Thyroid gland (tissue), 4 donors: ENCODE results near the gene EMID1. TPM values are rescaled to one million over a fixed set of nuclear protein-coding genes. Genes with fewer than 3 reads are reported as not detected.

Experiments used
- DNase-seq, 2 donors: peaks; one replicate each; pipeline ENCODE4 v3.0.0-alpha.2; 2019
- H3K27ac ChIP-seq, 3 donors: fragments of 200-600 bp; sonication (generic); 1 replicate in 2 of 3; 2 replicates in 1 of 3; pipeline ENCODE4 v1.5.1; 2016 to 2019; ENCODE audit warnings: mild to moderate bottlenecking in 1 of 3, moderate library complexity in 1 of 3
- H3K27me3 ChIP-seq: fragments of 200-600 bp; sonication (generic); one replicate; pipeline ENCODE4 v1.5.1; 2019
- H3K36me3 ChIP-seq, 2 donors: fragments of 200-600 bp; sonication (generic); one replicate each; pipeline ENCODE4 v1.5.1; 2016 to 2019
- H3K4me1 ChIP-seq, 2 donors: fragments of 200-600 bp; sonication (generic); one replicate each; pipeline ENCODE4 v1.5.1; 2017 to 2019
- H3K4me3 ChIP-seq, 3 donors: fragments of 200-600 bp; sonication (generic); replicated peaks in 1 of 3; 1 replicate in 2 of 3; 2 replicates in 1 of 3; pipeline ENCODE4 v1.5.1; 2016; ENCODE audit warnings: mild to moderate bottlenecking in 1 of 3
- H3K9me3 ChIP-seq: fragments of 200-600 bp; sonication (generic); one replicate; pipeline ENCODE4 v1.5.1; 2017
- POLR2A ChIP-seq, 2 donors: fragments of 450-650 bp; IDR thresholded peaks; one replicate each; pipeline ENCODE4 v1.6.1; 2017; ENCODE audit warnings: antibody characterized with exemption in 2 of 2, mild to moderate bottlenecking in 2 of 2, moderate library complexity in 1 of 2
- WGBS, 2 donors: methylation state at CpG; one replicate each; pipeline ENCODE4 v1.1.5; 2017; 5-methylcytosine and 5-hydroxymethylcytosine counted together
- intact Hi-C: fragments of 100-400 bp; cut with DNase I; formaldehyde crosslinking; loops from one replicate; pipeline ENCODE4 v1.15.1; 2023
- total RNA-seq, 4 donors: library from RNA; depleted of rRNA; stranded (reverse); fragments of >200 nt; gene quantifications; one replicate each; pipeline ENCODE4 v1.2.3, GENCODE V29; 2016
- TF ChIP-seq, protein P1 (sequence below), 6 experiments: fragments of 200-600 bp in 3 of 6; fragments of 450-650 bp in 3 of 6; sonication (generic) in 3 of 6; IDR thresholded peaks; one replicate each; pipeline ENCODE4 v1.5.1; 2016 to 2019; ENCODE audit warnings: antibody characterized with exemption in 6 of 6, mild to moderate bottlenecking in 2 of 6, inconsistent platforms in 1 of 6, moderate library complexity in 1 of 6

Gene EMID1
- total RNA-seq, 4 donors from 2014 or later: 14.0 to 55.9 (median 19.0) TPM

DNA sequence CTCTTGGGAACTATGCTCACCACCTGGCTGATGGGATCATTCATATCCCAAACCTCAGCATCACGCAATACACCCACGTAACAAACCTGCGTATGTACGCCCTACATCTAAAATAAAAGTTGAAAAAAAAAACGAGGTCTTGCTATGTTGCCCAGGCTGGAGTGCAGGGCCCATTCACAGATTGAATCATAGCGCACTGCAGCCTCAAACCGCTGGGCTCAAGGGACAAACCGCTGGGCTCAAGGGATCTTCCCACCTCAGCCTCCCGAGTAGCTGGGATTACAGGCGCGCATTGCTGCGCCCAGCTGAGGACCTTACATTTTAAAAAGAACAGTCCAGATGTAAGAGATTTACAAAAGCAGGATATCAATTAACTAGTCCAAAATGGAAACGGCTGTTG is 41.9 kb upstream of the EMID1 start:
- Histone ChIP-seq H3K4me1 (no peaks in the 10 kb centered on the region), H3K9me3 (no peaks in the 10 kb centered on the region), H3K4me3 (no peak overlapping the region), H3K27me3 (no peaks in the 10 kb centered on the region), H3K27ac (no peak overlapping the region), H3K36me3 (no peaks in the 10 kb centered on the region)
- intact Hi-C loops: no loop called here
- no peak for DNase-seq
- no peak for TF ChIP-seq POLR2A (IDR thresholded peaks at IDR 0.05)
- TF ChIP-seq, protein P1, sequence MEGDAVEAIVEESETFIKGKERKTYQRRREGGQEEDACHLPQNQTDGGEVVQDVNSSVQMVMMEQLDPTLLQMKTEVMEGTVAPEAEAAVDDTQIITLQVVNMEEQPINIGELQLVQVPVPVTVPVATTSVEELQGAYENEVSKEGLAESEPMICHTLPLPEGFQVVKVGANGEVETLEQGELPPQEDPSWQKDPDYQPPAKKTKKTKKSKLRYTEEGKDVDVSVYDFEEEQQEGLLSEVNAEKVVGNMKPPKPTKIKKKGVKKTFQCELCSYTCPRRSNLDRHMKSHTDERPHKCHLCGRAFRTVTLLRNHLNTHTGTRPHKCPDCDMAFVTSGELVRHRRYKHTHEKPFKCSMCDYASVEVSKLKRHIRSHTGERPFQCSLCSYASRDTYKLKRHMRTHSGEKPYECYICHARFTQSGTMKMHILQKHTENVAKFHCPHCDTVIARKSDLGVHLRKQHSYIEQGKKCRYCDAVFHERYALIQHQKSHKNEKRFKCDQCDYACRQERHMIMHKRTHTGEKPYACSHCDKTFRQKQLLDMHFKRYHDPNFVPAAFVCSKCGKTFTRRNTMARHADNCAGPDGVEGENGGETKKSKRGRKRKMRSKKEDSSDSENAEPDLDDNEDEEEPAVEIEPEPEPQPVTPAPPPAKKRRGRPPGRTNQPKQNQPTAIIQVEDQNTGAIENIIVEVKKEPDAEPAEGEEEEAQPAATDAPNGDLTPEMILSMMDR (IDR thresholded peaks at IDR 0.05): no peak
- WGBS, 2 donors: 90% methylated on average over 13 of the region's 13 CpGs

DNA sequence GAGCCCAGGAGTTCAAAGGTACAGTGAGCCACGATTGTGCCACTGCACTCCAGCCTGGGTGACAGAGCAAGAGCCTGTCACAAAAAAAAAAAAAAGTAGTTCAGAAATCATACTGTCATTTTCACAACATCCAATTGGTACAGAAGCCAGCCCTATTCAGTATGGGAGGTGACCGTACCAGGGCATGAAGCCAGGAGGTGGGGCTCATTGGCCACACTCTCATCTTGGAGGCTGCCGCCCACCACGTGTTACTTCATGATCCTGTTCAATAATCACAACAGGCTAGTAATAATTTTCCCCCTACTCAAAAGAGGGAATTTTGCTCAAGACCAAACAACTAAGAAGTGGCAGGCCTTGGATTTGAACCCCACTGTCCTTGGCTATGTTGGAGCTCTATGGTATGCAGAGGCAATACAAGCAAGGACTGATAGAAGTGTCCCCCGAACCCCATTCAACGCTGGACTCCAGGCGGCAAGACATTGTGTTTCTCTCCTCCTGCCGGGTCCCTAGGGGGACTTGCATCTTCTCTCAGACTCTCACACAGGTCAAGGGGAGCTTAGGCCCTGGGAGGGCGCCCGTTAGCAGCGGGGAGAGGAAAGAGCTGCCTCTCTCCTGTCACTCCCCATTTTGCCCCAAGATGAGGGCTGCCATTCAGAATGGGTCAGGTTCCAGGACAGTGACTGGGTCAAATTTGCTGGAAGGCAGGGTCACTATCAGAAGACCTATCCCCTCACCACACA is 40.2 kb upstream of the EMID1 start:
- TF ChIP-seq, protein P1 (IDR thresholded peaks at IDR 0.05): no peak
- no peak for TF ChIP-seq POLR2A (IDR thresholded peaks at IDR 0.05)
- no peak for DNase-seq
- intact Hi-C loops: no loop called here

DNA sequence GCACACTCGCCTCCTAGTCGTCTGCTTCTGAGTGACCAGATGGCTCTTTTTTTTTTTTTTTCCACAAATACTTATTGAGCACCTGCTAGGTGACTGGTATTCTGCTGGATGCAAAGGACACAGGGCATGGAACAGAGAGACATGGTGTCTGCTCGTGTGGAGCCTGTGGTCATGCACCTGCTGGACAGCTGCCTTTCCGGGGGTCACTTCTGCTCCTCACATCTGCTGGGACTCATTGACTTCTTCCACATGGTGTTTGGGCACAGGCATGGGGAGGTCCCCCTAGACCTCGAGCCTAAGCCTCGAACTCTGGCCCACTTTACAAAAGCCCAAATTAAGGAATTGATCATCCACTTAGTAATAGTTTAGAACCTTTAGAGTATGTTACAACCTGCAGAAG is 39.5 kb upstream of the EMID1 start:
- Histone ChIP-seq H3K4me3 (no peak overlapping the region), H3K36me3 (no peaks in the 10 kb centered on the region), H3K27me3 (no peaks in the 10 kb centered on the region), H3K27ac (no peak overlapping the region), H3K9me3 (no peaks in the 10 kb centered on the region), H3K4me1 (no peaks in the 10 kb centered on the region)
- TF ChIP-seq, protein P1 (IDR thresholded peaks at IDR 0.05): no peak
- TF ChIP-seq POLR2A (IDR thresholded peaks at IDR 0.05): no peak
- intact Hi-C loops: no loop called here
- no peak for DNase-seq
- WGBS, 2 donors: 87 to 90% methylated on average over 6 of the region's 6 CpGs

More for the DNA sequence above, 40.2 kb upstream of the EMID1 start:
- no peaks in the 10 kb centered on the region for H3K36me3 ChIP-seq
- no peaks in the 10 kb centered on the region for H3K4me1 ChIP-seq
- no peaks in the 10 kb centered on the region for H3K9me3 ChIP-seq
- no peak overlapping the region for H3K27ac ChIP-seq
- H3K27me3 ChIP-seq: no peaks in the 10 kb centered on the region
- WGBS, 2 donors: 81 to 87% methylated on average over 7 to 11 of the region's 11 CpGs
- no peak overlapping the region for H3K4me3 ChIP-seq

DNA sequence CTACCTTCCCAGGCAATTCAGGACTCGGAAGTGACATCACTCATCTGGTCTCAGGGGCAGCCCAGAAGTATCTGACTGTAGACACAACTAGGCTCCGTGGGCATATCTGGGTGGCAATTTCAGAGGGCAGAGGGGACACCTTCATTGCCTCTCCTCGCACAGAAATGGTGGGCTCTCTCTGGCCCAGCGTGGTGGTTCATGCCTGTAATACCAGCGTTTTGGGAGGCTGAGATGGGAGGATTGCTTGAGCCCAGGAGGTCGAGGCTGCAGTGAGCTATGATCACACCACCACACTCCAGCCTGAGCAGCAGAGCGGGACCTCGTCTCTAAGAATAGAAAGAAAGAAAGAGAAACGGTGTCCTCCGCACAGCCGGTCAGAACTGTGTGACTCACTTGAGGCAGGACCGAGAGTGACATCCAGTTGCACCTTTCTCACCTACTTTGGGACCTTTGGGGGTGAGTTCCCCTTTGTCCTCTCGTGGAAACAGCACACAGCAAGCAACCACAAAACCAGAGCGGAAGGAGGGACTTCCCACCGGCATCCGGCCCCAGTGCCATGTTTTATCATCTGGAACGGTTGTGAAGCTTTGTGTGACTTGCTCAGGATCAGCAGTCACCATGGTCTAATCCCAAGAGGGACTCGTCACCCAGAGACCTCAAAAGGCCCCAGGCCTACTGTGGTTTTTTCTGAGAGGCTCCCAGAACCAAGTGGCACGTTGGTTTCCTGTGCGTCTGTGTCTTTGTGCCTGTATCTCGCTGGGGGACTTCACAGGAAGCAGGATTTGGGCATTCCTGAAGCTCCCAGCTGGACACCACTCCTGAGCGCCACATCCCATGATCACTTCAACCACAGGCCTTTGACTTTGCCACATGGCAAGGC is 38.4 kb upstream of the EMID1 start:
- no peaks in the 10 kb centered on the region for H3K36me3 ChIP-seq
- no peaks in the 10 kb centered on the region for H3K27me3 ChIP-seq
- no peak for DNase-seq
- no peaks in the 10 kb centered on the region for H3K9me3 ChIP-seq
- no peaks in the 10 kb centered on the region for H3K4me1 ChIP-seq
- no peak overlapping the region for H3K27ac ChIP-seq
- 84 to 89% methylated on average over 21 to 22 of the region's 22 CpGs for WGBS, 2 donors
- intact Hi-C loops: no loop called here
- no peak overlapping the region for H3K4me3 ChIP-seq
- no peak for TF ChIP-seq POLR2A (IDR thresholded peaks at IDR 0.05)
- TF ChIP-seq, protein P1 (IDR thresholded peaks at IDR 0.05): no peak

DNA sequence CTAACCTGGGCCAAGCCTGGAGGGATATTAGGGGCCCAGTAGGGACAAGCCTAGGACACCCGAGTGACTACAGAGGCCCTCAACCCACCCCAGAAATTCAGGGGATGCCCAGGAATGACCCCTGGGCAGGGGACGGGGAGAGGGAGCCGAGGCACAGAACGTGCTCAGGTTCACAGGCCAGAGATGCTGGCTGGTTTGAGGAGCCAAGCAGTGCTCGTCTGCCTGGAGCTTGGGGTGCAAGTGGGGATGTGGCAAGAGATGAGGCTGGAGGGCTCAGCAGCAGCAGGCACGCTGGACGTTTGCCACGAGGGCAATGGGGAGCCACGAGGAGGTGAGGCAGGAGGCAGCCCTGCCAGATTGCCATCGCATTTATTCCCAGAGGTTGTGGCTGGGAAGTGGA is 34.0 kb upstream of the EMID1 start:
- H3K36me3 ChIP-seq: no peaks in the 10 kb centered on the region
- H3K27ac ChIP-seq: no peak overlapping the region
- 90 to 91% methylated on average over 9 of the region's 10 CpGs for WGBS, 2 donors
- no peaks in the 10 kb centered on the region for H3K4me1 ChIP-seq
- no peaks in the 10 kb centered on the region for H3K9me3 ChIP-seq
- DNase-seq: no peak
- no peak overlapping the region for H3K4me3 ChIP-seq
- no peaks in the 10 kb centered on the region for H3K27me3 ChIP-seq
- intact Hi-C loops: no loop called here
- TF ChIP-seq POLR2A (IDR thresholded peaks at IDR 0.05): no peak
- TF ChIP-seq, protein P1 (IDR thresholded peaks at IDR 0.05): no peak
